ENCODE measurements around the gene FCN3.
A peak's percentile ranks its signal among the peaks of the same experiment; 100 is the strongest.

The FCN3 gene

DNA sequence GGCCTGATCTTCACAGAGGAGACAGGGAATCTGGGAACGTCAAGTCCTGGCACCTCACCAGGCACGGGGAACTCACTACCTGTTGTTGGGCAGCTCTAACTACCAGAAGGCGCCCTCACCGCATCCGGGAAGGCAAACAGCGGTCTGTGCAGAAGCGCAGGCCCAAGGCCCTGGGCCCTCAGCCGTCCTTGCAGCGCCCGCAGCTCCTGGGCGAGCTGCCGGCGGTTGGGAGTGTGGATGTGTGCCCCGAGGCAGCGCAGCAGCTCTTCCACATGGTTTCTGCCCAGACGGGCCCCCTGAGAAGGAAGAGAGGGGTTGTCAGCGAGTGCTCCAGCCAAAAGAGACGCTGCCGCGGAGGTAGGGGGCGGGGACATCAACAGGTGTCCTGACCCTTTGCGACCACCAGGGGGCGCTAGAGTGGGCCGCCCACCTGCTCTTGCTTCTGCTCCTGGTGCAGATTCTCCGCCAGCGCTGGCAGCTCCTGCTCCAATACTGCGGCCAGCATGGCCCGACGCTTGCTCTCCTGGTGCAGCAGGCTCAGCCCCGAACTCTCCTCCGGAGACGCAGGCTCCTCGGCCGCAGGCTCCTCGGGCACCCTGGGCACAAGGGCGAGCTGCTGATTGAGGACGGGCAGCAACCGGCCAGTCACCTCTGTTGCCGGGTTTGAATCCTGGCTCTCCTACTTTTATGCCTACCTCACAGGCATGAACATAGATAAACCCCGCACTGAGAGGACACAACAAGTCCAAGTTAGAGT lies 17.2 kb downstream of the FCN3 start:
- peak; percentile 80 for DNase-seq

GRCh38 chr1:27356619-27357280 lies 17.9 kb downstream of the FCN3 start:
- peak; percentile 30 for DNase-seq

GRCh38 chr1:27356277-27356618 lies 18.4 kb downstream of the FCN3 start:
- DNase-seq: peak; percentile 12

GRCh38 chr1:27355683-27356082 lies 18.9 kb downstream of the FCN3 start:
- DNase-seq: no peak

DNA sequence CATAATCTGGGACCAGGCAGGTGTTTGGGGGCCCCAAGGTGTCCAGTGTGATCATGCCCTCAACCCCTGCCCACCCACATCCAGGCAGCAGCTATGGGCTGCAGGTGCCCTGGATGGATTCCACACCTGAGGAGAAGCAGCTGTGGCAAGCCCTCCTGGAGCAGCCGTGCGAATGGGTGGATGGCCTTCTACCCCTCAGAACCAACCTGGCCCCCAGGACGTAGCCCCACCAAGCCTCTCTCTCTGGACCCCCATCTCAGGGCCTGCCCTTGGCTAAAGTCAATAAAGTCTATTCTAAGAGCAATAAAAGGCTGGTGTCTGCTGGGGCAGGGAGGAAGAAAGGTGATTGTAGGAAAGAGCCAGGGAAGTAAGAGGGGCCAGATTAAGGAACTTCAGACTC lies 21.0 kb downstream of the FCN3 start:
- no peak for DNase-seq

- no peak for DNase-seq
These were observed 21.5 kb downstream of the FCN3 start for GRCh38 chr1:27353166-27353565.

- no peak for DNase-seq
These were observed 23.0 kb downstream of the FCN3 start for GRCh38 chr1:27351541-27352107.

DNA sequence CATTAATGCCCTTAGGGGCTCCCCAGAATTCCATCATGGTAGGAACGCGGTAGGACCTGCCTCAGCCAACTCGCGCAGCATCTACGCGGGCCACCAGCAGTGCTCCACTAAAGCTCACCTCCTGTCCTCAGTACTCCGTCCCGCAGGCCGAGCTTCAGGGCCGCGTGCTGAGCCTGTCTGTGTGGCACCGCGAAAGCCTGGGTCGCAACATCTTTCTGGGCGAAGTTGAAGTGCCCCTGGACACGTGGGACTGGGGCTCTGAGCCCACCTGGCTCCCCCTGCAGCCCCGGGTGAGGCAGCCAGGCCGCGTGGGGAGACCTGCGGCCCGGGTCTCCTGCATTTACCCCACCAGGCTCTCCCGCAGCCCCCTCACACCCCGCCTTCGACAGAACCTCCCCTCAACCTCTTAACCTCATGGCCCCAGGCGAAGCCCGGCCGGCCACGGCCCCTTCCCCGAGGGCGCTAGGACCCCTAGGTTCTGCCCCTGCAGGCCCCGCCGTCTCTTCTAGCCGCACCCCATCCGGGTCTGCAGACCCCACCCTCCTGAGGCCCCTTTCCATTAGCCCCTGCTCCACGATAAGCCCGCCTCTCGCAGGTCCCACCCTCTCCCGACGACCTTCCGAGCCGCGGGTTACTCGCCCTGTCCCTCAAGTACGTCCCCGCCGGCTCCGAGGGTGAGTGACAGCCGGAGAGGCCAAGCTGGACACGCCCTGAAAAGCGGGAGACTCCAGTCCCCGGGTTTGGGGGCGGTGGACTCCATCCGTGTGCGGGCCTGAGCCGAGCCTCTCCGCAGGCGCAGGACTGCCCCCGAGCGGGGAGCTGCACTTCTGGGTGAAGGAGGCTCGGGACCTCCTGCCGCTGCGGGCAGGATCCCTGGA lies 23.7 kb downstream of the FCN3 start:
- no peak for DNase-seq

- DNase-seq: no peak
These were observed 24.6 kb downstream of the FCN3 start for GRCh38 chr1:27349784-27350662.

DNA sequence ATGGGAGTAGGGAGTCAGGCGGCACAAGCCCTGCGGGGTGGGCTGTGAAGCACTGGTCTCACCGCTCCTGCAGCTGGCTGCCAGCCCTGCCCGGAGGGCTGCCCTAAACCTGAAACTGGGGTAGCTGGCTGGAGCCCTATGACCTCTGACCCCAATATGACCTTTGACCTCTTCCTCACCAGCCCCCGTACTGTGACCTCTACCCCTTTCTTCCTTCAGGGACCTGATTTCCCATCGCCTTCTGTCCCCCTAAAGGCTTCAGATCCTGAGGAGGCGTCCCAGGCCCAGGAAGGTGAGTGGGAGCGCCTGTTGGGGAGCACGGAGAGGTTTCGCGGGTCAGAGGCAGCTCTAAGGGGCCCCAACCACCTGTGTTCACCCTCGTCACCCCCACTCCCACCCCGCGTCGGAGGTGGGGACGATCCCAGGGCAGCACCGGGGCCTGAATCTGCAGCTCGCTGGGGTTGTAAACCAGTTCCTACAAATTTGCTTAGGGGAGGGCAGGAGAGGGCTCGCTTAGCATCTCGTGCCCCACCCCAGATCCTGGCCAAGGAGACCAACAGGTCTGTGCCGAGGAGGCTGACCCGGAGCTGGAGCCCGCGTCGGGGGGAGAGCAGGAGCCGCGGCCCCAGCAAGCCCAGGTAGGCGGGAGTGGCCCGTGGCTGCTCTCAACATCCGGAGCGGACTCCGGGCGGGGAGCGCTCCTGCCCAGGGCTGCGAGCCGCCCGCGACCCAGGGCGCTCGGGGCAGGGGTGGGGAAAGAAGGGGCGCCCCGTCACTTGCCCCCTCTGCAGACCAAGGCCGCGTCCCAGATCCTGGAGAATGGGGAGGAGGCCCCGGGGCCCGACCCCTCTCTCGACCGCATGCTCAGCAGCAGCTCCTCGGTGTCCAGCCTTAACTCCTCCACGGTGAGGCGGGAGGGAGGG lies 25.5 kb downstream of the FCN3 start:
- DNase-seq: peak; percentile 15

GRCh38 chr1:27346991-27347624 lies 27.5 kb downstream of the FCN3 start:
- no peak for DNase-seq

DNA sequence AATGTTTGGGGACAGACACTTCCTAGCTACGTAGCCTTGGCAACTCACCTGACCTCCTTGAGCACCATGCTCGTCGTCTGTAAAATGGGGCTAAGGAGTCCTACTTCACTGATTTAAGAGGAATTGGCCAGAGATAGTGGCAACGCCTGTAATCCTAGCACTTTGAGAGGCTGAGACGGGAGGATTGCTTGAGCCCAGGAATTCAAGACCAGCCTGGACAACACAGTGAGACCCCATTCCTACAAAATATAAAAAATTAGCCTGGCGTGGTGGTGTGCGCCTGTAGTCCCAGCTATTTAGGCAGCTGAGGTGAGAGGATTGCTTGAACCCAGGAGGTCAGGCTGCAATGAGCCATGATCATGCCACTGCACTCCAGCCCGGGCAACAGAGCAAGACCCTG lies 28.3 kb downstream of the FCN3 start:
- DNase-seq: no peak

DNA sequence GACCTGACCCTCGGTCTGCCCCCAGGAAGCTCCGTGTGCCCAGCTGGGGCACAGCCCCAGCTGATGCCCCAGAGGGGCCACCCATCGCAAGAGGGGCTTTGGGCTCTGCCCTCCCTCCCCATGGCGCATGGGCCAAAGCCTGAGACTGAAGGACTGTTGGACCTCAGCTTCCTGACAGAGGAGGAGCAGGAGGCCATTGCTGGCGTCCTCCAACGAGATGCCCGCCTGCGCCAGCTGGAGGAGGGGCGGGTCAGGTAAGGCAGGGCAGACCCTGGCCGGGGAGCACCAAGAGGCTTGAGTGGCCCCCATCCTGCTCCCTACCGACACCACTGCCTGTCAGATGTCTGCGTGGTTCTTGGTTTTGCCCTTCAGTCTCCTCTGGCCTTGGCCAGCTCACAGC lies 29.4 kb downstream of the FCN3 start:
- no peak for DNase-seq

DNA sequence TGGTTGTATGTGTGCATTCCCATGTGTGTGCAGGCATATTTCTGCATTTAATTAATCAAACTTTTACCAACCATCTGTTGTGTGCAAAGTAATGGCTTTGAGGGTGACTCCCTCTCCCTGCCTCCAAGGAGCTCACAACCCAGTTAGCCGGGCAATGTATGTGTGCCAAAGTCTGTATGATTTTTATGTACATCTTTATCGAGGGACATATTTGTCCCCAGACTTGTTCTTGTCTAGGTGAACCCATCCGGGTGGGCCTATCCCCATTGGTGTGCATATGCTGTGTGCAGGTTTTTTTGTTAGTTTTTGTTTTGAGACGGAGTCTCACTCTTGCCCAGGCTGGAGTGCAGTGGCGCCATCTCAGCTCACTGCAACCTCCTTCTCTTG lies 31.0 kb downstream of the FCN3 start:
- no peak for DNase-seq

GRCh38 chr1:27342778-27343638 lies 31.6 kb downstream of the FCN3 start:
- peak; percentile 89 for DNase-seq

DNA sequence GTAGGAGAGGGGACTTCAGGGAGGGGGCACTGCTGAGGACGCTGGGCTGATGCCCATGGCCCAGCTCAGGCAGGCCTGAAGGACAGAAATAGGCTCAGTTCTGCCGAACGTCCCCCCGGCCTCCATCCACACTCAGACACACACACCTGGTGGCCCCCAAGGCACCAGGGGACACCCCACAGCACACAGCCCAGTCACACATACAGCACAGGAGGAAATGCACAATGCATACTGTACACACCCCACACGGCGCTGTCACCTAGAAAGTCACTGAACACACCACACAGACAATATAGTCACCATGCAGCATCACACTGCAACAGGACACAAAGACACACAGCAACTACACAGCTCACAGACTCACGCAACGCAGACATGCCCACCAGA lies 32.2 kb downstream of the FCN3 start:
- DNase-seq: peak; percentile 24

GRCh38 chr1:27341525-27342252 lies 32.9 kb downstream of the FCN3 start, which contains the start of gene SYTL1:
SYTL1 (plus strand) TSS chr1:27342022; CDS start chr1:27345335, 3,313 bp downstream.
- DNase-seq: peak; percentile 67

GRCh38 chr1:27339213-27339612 lies 35.4 kb downstream of the FCN3 start:
- DNase-seq: no peak

DNA sequence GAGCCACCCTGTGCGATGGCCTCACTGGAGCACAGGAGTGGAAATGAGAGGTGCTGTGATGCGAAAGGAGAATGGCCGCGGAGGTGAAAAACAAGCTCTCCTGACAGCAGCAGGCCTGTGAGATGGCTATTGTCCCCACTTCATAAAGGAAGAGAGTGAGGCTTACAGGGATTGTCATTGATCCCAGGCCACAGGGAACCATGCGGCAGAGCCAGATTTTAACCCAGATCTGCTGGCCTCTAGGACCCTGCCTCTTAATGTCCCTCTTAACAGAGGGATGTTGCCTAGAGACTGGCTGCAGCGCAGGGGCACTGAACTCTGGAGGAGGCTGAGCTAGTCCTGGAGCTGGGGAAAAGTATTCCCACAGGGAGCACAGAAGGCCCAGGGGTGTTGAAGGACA lies 35.9 kb downstream of the FCN3 start:
- no peak for DNase-seq
